Lower lobe of right lung (tissue), 2 donors: ENCODE measurements around the gene TUBB3. TPM values are rescaled to one million over a fixed set of nuclear protein-coding genes. Genes with fewer than 3 reads are reported as not detected.
A peak's percentile ranks its signal among the peaks of the same experiment; 100 is the strongest.

ENCODE experiments used
- ATAC-seq, 2 donors: fragments of 200-7000 bp; cut with Tn5 transposase; one replicate each; pipeline ENCODE4 v1.9.1; 2020 to 2022; ENCODE audit warnings: mild to moderate bottlenecking in 2 of 2, moderate library complexity in 2 of 2
- DNase-seq: peaks from one replicate; pipeline ENCODE4 v3.0.0-alpha.2; 2020
- H3K27ac ChIP-seq: fragments of 200-600 bp; one replicate; pipeline ENCODE4 v1.8.0; 2022
- H3K27me3 ChIP-seq: fragments of 200-600 bp; one replicate; pipeline ENCODE4 v1.8.0; 2022; ENCODE audit warnings: low read depth
- H3K36me3 ChIP-seq: fragments of 200-600 bp; one replicate; pipeline ENCODE4 v1.8.0; 2022; ENCODE audit warnings: mild to moderate bottlenecking
- H3K4me1 ChIP-seq: fragments of 200-600 bp; one replicate; pipeline ENCODE4 v1.8.0; 2022
- H3K4me3 ChIP-seq: fragments of 200-600 bp; one replicate; pipeline ENCODE4 v1.8.0; 2022; ENCODE audit warnings: mild to moderate bottlenecking
- H3K9me3 ChIP-seq: fragments of 200-600 bp; one replicate; pipeline ENCODE4 v1.8.0; 2022
- CTCF ChIP-seq: fragments of 200-600 bp; IDR thresholded peaks from one replicate; pipeline ENCODE4 v1.8.0; 2022; ENCODE audit warnings: antibody characterized with exemption, mild to moderate bottlenecking
- intact Hi-C: fragments of 100-400 bp; cut with DNase I; formaldehyde crosslinking; loops from one replicate; pipeline ENCODE4 v1.11.0; 2022
- total RNA-seq: library from RNA; stranded (reverse); fragmentation: NEBNext Ultra II Directional; extraction: Animal tissue kit (Norgen Biotek cat#: 25700); gene quantifications from one replicate; pipeline ENCODE4 v1.2.1, GENCODE V29; 2021
- donor health status: DM: no; HTN: yes; CAD: no; lungs with severe emphysema.

The TUBB3 gene
- total RNA-seq, 1 donor from 2014 or later, result 2.1 TPM

DNA sequence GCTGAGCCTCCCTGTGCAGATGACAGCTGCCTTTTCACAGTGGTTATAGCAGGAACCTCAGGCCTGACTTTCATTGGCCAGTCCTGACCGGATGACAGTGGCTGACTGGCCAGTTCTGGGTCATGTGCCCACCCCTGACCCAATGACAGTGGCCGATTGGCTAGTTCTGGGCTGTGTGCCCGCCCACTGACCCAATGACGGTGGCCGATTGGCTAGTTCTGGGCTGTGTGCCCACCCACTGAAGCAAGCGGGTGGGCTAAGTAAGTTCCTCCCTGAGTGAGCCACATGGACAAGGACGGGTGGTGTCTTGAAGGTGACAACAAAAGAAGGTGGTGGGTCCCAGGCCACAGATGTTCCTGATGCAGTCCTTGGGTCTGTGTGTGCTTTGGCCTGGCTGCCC is 34.9 kb downstream of the TUBB3 start:
- H3K4me1 ChIP-seq, result no peaks in the 10 kb centered on the region
- no peaks in the 10 kb centered on the region for H3K9me3 ChIP-seq
- no peak for TF ChIP-seq CTCF
- peak; percentile 65 for DNase-seq
- no peaks in the 10 kb centered on the region for H3K27me3 ChIP-seq
- H3K27ac ChIP-seq, result peak overlapping the region; percentile 64
- H3K4me3 ChIP-seq, result peak overlapping the region; percentile 42
- peaks cover 72% of the 10 kb centered on the region for H3K36me3 ChIP-seq
- intact Hi-C loops, result no loop called here
- ATAC-seq, result peak; percentile 62 to 82

DNA sequence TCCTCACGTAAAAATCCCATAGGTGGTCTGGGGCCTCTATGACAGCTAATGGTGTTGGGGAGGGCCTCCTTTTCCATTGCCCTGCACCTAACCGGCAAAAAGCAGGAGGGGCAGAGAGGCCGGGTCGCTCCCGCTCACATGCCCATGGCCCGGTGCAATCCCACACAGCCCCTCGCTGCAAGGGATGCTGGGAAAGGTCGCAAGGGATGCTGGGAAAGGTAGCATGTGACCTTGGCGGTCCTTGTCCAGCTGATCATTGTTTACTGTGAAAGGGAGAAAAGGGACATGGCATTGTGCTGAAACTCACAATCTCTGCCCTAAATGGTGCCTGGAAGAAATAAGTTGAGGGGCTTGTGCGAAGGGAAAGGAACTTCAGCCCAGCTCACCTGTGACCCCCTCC is 35.5 kb downstream of the TUBB3 start:
- no peaks in the 10 kb centered on the region for H3K27me3 ChIP-seq
- ATAC-seq, result no peak
- H3K4me3 ChIP-seq, result no peak overlapping the region
- no peaks in the 10 kb centered on the region for H3K9me3 ChIP-seq
- no peak for DNase-seq
- no peaks in the 10 kb centered on the region for H3K4me1 ChIP-seq
- intact Hi-C loops, result no loop called here
- H3K27ac ChIP-seq, result no peak overlapping the region
- peaks cover 77% of the 10 kb centered on the region for H3K36me3 ChIP-seq
- TF ChIP-seq CTCF, result no peak

DNA sequence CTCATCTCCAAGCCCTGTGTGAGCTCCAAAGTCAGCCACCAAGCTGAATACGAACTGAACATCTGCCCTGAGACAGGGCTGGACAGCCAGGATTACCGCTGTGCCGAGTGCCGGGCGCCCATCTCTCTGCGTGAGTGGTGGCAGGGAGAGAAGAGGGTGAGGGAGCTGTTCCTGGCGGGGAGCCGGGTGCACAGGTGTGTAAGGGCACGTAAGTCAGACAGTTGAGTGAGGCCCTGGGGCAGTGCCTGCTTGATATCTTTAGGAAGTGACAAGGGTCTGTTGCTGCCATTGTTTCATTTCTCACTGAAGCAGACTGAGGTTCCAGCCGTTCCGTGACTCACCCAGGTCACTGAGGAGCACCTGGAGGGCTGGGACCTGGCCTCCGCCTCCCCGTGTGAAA is 37.8 kb downstream of the TUBB3 start:
- DNase-seq, result no peak
- Histone ChIP-seq H3K27me3 (no peaks in the 10 kb centered on the region), H3K4me3 (no peak overlapping the region), H3K27ac (no peak overlapping the region), H3K9me3 (no peaks in the 10 kb centered on the region), H3K4me1 (no peaks in the 10 kb centered on the region), H3K36me3 (peaks cover 75% of the 10 kb centered on the region)
- no peak for ATAC-seq
- intact Hi-C loops, result no loop called here
- no peak for TF ChIP-seq CTCF

- Histone ChIP-seq H3K4me1 (no peaks in the 10 kb centered on the region), H3K36me3 (peaks cover 76% of the 10 kb centered on the region), H3K27ac (no peak overlapping the region), H3K9me3 (no peaks in the 10 kb centered on the region), H3K4me3 (no peak overlapping the region), H3K27me3 (no peaks in the 10 kb centered on the region)
- TF ChIP-seq CTCF, result no peak
- DNase-seq (no peak), ATAC-seq (no peak)
- intact Hi-C loops, result no loop called here
Measured at GRCh38 chr16:89961920-89962319, 38.8 kb downstream of the TUBB3 start.

DNA sequence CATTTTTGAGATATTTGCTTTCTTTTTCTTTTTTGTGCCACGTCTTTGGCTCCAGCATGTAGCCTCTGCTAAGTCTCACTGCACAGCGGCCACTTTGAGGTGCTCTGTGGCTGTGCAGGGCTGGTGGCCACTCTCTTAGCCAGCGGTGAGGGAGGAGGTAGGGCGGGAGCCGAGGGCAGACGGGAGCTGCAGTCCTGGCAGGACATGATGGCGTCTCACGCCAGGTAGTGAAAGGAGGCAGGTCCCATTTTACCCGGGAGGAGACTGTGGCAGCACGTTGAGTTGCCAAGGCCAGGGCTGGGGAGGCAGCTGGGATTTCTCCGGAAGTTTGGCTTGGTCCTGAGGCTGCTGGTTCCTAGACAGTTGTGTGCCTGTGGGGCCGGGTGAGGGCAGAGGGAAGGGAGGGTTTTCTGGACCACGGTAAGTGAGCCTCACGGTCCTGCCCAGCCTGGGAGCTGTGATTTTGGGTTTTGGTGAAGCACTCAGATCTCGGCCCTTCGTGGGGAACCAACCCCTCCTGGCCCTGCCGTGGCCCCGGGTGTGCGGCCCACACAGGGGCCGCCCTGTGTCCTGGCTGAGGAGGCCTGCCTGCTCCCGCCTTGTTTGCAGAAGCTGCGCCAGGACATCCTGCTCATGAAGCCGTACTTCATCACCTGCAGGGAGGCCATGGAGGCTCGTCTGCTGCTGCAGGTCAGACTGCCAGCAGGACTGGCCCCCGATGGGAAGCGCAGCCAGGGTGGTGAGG is 39.8 kb downstream of the TUBB3 start:
- TF ChIP-seq CTCF, result no peak
- no peaks in the 10 kb centered on the region for H3K9me3 ChIP-seq
- DNase-seq (no peak), ATAC-seq (no peak)
- H3K27me3 ChIP-seq, result no peaks in the 10 kb centered on the region
- peaks cover 69% of the 10 kb centered on the region for H3K36me3 ChIP-seq
- H3K27ac ChIP-seq, result no peak overlapping the region
- intact Hi-C loops, result no loop called here
- no peaks in the 10 kb centered on the region for H3K4me1 ChIP-seq
- H3K4me3 ChIP-seq, result no peak overlapping the region
